Activated CD4-positive, CD25-positive, alpha-beta regulatory T cell treated with anti-CD3 and anti-CD28 coated beads, Interleukin-2, amount 50 U/mL, for 24 hours (primary cell): ENCODE measurements around the gene SLC47A1.
"Not testable (repeated sequence)": the region's sequence is repeated elsewhere in the genome, so short reads cannot be mapped to it uniquely, and the experiment has no call there.

Experiments
- ATAC-seq, 2 donors: fragments of 150-1000 bp; cut with Tn5 transposase; one replicate each; pipeline ENCODE4 v1.10.0; 2021; ENCODE audit warnings: mild to moderate bottlenecking in 1 of 2, moderate library complexity in 1 of 2

The SLC47A1 gene, protein sequence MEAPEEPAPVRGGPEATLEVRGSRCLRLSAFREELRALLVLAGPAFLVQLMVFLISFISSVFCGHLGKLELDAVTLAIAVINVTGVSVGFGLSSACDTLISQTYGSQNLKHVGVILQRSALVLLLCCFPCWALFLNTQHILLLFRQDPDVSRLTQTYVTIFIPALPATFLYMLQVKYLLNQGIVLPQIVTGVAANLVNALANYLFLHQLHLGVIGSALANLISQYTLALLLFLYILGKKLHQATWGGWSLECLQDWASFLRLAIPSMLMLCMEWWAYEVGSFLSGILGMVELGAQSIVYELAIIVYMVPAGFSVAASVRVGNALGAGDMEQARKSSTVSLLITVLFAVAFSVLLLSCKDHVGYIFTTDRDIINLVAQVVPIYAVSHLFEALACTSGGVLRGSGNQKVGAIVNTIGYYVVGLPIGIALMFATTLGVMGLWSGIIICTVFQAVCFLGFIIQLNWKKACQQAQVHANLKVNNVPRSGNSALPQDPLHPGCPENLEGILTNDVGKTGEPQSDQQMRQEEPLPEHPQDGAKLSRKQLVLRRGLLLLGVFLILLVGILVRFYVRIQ

GRCh38 chr17:19533718-19534561 lies at the start of gene SLC47A1:
SLC47A1 (plus strand) TSS chr17:19533854; CDS start chr17:19533940, 86 bp downstream.
- peak; percentile 43 to 77 for ATAC-seq

DNA sequence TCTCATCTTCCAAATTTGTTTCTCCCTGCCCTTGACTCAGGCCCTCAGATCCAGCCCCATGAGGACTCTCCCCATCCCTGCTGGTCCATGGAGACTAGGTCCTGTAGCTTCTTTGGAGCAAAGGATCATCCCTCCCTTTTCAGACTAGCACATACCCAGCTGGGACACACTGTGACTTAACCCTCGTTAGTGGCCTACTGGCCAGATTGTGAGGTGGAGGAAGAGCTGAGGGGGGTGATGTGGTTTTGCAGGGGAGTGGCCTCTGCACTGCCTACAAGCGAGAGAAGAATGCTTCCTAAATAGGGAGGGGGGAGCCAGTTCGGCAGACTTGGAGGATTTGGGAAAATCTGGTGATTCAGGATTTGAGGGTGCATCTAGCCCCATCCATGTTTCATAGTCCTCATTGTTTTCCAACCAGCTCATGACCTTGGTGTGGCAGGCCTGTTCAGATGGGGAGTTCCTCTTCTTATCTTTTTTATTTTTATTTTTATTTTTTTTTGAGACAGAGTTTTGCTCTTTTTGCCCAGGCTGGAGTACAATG lies 47.8 kb upstream of the SLC47A1 start:
- no peak for ATAC-seq

DNA sequence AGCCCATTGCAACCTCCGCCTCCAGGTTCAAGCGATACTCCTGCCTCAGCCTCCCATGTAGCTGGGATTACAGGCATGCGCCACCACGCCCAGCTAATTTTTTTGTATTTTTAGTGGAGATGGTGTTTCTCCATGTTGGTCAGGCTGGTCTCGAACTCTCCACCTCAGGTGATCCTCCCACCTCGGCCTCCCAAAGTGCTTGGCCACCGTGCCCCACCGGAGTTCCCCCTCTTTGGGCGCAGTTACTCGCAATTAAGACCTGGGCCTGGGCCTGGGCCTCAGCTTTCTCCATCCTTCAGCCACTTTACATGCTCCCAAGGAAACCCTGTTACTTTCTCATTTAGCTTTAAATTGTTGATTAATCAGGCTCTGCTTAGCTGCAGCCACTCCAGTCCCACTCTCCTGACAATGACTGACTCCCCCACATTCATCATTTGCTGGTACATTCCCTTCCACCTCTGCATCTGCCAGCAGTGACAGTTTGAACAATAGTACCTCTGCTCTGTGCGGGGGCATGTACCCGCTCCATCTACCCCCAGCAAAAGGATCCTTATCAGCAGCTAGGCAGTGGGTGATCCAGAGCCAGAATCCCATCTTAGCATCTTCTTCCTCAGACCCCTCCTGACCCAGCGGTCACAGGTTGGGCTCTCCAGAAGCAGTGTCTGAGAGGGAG lies 47.2 kb upstream of the SLC47A1 start:
- ATAC-seq: no peak

DNA sequence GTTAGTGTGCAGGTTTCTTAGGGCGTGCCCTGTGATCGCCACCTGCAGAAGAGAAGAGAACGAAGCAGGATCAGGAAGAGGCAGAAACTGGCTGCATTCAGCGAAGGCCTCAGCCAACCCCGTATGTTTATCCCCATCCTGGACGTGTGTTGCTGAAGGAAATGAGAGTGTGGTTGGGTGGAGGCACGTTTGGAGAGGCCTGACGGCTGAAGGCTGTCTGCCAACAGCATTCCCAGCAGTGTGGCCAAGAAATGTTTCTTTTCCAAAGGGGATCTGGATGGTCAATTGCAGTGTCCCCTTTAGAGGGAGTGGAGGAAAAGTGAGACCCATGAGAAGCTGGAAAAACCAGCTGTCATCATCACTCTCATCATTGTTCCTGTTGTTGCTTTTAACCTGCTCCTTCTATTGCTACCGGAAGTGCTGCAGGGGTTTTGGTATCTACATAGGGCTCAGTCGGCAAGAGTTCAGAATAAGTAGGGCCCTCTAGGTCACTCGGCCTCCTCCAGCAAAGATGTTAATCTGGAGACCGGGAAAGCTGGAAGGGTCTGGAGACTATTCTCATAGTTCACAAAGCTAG lies 46.5 kb upstream of the SLC47A1 start:
- no peak for ATAC-seq

DNA sequence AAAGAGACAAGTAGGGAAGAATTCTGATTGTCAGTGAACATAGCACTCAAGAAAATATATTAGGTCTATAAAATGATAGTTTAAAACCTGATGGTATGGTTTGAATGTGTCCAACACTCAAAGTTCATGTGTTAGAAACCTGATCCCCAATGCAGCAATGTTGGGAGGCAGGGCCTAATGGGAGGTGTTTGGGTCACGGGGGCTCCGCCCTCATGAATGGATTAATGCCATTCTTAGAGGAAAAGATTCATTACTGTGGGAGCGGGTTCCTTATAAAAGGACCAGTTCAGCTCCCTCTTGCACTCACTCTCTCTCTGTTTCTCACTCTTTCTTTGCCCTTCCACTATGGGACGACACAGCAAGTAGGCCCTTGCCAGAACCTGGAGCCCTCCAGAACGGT lies 41.5 kb upstream of the SLC47A1 start:
- ATAC-seq: no peak

DNA sequence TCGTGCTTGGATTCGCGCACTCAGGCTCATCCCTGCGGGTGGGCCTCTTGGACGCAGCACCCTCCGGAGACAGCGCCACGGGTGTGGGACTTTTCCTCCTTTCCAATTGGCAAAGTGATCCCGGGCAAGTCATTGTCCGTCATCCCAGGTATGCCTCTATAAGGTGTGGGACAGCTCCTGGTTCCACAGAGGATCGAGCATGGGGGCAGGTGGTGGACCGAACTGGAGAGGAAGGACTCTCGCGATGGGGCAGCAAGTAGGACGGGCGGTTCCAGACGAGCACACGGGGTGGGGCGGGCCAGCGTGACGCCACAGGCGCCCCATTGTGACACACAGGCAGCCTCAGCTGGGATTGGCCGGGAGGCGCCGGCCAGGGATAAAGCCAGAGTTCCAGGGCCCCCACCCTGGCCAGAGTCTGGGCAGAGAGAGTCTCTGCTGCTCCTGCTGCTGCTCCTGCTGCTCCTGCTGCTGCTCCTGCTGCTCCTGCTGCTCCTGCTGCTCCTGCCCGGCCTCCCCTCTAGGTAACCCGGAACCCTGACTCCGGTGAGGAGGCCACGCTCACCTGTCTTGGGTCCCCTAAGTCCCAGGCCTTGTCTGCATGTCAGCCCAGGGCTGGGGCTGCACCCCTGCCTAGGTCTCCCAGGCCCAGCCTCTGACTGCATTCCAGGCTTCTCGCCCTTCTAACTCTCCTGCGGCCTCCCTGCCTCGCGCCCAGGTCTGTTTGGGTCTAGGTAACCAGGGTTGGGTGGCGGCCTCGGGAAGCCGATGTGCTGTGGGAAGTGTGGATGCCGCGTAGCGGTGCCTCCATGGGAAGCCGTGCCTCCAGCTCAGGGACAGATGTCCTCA lies 38.5 kb upstream of the SLC47A1 start:
- ATAC-seq: no peak

DNA sequence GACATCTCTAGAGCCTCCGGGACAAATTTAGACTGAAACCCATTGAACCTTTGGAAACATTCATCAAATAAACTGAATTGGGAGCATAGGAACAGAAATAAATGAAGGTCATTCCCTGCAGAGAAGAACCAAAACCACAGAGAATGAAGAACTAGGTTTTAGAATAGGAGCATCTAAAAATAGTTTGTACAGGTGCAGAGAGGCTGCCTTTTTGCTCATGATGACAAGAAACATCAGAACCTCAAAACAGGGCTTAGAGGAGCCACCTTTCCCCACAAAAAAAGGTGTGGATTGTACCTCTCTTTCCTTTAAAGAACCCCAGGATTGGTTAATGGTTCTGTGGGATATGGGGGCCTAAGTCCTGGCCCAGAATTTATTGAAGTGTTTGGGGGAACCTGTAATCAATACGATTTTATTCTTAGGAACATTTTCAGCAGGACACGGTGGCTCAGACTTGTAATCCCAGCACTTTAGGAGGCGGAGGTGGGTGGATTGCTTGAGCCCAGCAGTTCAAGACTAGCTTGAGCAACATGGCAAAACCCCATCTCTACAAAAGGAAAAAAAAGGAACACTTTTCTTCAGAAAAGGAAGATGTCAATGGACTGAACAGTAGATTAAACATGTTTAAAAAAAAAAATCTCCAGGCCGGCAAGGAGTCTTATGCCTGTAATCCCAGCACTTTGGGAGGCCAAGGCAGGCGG lies 37.7 kb upstream of the SLC47A1 start:
- no peak for ATAC-seq

GRCh38 chr17:19497624-19498023 lies 36.0 kb upstream of the SLC47A1 start:
- peak in 1 of 2 donors; percentile 31 for ATAC-seq

GRCh38 chr17:19501219-19501618 lies 32.4 kb upstream of the SLC47A1 start:
- no peak for ATAC-seq

DNA sequence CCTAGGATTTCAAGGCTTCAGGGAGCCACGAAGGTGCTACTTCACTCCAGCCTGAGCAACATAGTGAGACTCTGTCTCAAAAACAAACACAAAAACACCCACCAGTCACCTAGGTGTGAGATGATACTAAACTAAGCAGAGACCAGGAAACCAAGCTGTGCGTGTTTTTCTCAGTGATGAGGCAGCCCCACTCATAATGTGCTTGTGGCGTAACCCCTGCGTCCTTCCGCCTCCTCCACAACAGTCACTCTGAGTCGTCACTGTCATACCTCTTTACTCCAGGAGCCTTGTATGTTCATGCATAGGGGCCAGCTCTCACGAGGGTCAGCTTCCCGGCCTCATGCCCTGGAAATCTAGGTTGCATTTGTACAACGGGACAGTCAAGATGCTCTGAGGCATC lies 31.1 kb upstream of the SLC47A1 start:
- ATAC-seq: peak; percentile 88 to 91

DNA sequence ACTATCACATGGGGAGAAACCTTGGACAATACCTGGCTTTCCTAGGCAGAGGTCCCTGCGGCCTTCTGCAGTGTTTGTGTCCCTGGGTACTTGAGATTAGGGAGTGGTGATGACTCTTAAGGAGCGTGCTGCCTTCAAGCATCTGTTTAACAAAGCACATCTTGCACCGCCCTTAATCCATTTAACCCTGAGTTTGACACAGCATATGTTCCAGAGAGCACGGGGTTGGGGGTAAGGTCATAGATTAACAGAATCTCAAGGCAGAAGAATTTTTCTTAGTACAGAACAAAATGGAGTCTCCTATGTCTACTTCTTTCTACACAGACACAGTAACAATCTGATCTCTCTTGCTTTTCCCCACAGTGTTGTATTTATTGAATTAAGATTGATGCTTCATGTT lies 28.1 kb upstream of the SLC47A1 start:
- not testable (repeated sequence) for ATAC-seq

DNA sequence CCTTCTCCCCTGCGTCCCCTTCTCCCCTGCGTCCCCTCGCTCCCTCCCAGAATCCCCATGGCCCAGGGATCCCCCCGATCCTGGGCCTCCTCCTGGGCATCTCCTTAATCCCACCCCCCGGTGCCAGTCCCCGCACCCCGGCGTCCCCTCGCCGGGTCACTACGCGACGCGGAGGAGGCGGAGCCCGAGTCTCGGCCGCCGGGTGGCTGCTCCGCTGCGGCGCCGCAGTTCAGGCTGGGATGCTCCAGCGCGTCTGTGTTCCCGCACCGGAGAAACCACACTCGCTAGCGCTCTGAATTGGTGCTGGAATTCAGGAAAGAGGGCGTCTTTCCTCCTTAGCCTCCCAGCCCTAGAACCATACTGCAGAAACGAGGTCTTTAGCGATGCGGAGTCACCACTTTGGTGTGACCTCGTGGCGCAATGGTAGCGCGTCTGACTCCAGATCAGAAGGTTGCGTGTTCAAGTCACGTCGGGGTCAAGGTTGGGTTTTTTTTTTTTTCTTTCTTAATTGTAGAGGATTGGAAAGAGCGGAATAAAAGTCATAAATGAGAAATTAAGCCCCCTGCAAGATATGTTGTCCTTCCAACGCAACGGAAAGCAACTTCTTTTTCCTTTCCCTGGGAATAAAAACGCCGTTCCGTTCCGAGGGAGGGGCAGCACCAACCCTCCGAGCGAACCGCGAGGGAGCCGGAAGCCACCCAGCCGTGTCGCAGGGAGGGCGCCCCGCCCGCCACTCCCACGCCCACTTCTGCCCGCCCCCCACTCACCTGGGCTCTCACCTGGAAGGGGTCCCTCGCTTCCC lies 25.7 kb upstream of the SLC47A1 start:
- ATAC-seq: peak; percentile 86 to 87

GRCh38 chr17:19508577-19508867 lies 25.1 kb upstream of the SLC47A1 start:
- ATAC-seq: no peak

DNA sequence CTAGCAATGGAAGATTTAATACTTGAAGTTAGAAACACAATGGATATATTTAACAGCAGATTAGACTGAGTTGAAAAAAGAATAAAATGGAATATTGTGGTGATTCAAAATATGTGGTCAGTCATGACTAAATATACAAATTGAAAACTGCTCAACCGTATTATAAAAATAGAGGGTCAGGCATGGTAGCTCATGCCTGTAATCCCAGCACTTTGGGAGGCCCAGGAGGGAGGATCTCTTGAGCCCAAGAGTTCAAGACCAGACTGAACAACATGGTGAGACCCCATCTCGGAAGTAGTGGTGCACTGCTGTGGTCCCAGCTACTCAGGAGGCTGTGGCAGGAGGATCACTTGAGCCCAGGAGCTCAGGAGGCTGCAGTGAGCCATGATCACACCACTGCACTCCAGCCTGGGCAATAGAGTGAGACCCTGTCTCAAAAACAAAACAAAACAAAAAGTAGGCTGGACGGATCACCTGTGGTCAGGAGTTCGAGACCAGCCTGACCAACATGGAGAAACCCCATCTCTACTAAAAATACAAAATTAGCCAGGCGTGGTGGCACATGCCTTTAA lies 24.3 kb upstream of the SLC47A1 start:
- ATAC-seq: not testable (repeated sequence)

DNA sequence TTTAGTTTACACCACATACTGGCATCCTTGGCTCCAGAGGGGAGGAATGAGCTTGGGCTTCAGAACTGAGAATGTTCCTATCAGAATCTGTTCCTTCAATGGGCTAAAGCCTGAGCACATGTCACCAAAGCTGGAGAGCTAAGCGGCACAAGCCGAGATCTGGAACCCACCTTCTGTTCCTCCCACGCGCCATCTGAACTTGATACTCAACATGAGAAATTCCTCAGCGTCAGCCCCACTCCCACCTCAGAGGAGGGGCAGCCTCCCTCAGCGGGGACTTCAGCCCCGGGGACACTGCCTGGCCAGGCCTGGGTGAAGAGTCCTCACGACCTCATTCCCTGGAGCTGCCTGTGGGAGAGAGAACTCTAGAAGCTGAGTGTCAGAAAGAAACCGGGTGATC lies 22.8 kb upstream of the SLC47A1 start:
- ATAC-seq: no peak

DNA sequence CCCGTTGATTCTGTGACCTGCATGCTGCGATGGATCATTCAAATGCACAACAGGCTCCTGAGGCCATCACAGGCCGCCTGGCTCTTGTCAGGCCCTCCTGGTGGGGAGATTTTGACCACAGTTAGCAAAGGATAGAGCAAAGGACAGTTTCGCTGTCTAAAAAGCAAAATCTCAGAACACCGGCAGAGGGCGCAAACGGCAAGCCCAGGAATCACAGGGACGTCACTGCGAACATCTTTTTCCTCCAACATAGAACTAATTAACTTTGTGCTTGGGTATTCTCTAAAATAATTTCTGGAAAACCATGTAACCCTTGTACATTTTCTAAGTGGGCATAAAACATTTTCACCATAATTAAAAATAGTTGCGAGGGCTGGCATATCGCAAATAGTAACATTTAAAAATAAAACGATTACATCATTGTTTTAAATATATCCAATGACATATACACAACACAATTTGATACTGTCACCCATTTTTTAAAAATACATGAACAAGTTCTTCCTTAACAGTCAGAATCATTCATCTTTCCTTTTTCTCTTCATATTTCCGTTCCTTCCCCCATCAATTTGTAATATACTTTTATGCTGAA lies 19.7 kb upstream of the SLC47A1 start:
- peak; percentile 55 to 58 for ATAC-seq

DNA sequence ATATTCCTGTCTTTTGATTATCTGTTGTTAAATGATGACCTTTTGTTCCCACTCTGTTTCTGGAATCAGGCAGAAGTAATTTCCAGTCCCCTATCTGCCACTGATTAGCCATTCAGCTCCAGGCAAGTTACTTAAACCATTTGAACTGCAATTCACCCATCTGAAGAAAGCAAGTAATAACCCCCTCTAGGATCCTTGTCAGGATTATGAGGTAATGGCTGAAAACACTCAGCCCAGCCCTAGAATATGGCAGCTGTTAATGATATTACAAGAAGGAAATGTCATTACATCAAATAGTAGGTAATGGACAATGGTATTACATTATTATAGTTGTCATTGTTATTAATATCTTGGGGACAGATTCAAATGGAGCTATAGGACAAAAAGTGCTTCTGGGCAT lies 16.0 kb upstream of the SLC47A1 start:
- no peak for ATAC-seq

DNA sequence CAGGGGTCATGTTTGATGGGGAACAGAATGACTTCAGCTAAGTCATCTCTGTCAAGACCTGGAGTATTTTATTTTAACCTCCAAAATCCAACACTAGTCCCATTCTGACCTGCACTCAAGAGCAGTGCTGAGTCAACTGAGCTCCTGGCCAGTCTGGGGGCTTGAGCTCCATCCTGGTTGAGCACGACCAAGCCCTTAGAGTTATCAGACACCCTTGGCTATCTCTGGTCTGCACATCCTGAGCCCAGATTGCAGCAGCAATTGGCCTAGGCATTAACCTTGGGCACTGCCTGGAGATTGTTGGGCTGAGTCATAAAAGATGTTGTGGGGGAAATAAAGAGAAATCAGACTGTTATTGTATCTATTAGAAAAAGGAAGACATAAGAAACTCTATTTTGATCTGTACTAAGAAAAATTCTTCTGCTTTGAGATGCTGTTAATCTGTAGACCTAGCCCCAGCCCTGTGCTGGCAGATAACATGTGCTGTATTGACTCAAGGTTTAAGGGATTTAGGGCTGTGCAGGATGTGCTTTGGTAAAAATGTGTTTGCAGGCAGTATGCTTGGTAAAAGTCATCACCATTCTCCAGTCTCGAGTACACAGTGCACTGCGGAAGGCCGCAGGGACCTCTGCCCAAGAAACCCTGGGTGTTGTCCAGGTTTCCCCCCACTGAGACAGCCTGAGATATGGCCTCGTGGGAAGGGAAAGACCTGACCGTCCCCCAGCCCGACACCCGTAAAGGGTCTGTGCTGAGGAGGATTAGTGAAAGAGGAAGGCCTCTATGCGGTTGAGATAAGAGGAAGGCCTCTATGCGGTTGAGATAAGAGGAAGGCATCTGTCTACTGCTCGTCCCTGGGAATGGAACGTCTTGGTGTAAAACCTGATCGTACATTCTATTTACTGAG lies 14.0 kb upstream of the SLC47A1 start:
- ATAC-seq: not testable (repeated sequence)
